Pancreas (tissue), 10 donors: Measurements from ENCODE around the gene GDF11. TPM values are rescaled to one million over a fixed set of nuclear protein-coding genes. Genes with fewer than 3 reads are reported as not detected.

ENCODE experiments used
- ATAC-seq, 4 donors: fragments of 200-7000 bp; cut with Tn5 transposase; one replicate each; pipeline versions ENCODE4 v1.8.0 to v1.9.1; 2020; ENCODE audit warnings: mild to moderate bottlenecking in 4 of 4, moderate library complexity in 4 of 4
- DNase-seq, 6 donors: peaks; one replicate each; pipeline ENCODE4 v3.0.0-alpha.2; 2020
- FAIRE-seq: peaks from 2 replicates; lab custom pipeline; 2012; peaks lifted over from hg19 to GRCh38; lab: Jason Lieb, UNC
- H3K27ac ChIP-seq, 4 donors: fragments of 200-600 bp; sonication (generic); 1 replicate in 3 of 4; 2 replicates in 1 of 4; pipeline versions ENCODE4 v1.5.0 to v1.8.0; 2020
- H3K27me3 ChIP-seq, 4 donors: fragments of 200-600 bp; one replicate each; pipeline ENCODE4 v1.8.0; 2021
- H3K36me3 ChIP-seq, 3 donors: fragments of 200-600 bp; sonication (generic) in 1 of 3; one replicate each; pipeline versions ENCODE4 v1.5.0 to v1.8.0; 2020 to 2021
- H3K4me1 ChIP-seq, 3 donors: fragments of 200-600 bp; one replicate each; pipeline ENCODE4 v1.8.0; 2021
- H3K4me3 ChIP-seq, 4 donors: fragments of 200-600 bp; sonication (generic) in 2 of 4; one replicate each; pipeline versions ENCODE4 v1.5.0 to v1.8.0; 2020 to 2021
- H3K9me3 ChIP-seq, 4 donors: fragments of 200-600 bp; one replicate each; pipeline ENCODE4 v1.8.0; 2021
- WGBS, 2 donors: extraction: QIAGEN DNeasy Blood & Tissue Kit; methylation state at CpG; one replicate each; pipeline ENCODE4 v1.1.7; 2013; 5-methylcytosine and 5-hydroxymethylcytosine counted together
- intact Hi-C, 3 donors: fragments of 100-400 bp; cut with DNase I; formaldehyde crosslinking; loops; one replicate each; pipeline versions ENCODE4 v1.11.1 to v1.14.2; 2022
- polyA plus RNA-seq, 2 donors: library from polyadenylated mRNA; stranded (reverse); fragments of 200-250 nt; gene quantifications; one replicate each; pipeline ENCODE4 v1.2.3, GENCODE V29; 2013
- total RNA-seq, 6 donors: library from RNA; stranded (reverse); fragmentation: NEBNext Ultra II Directional in 4 of 6; extraction: Animal tissue kit (Norgen Biotek cat#: 25700) in 4 of 6; gene quantifications; one replicate each; pipeline versions ENCODE4 v1.2.1 to v1.2.4, GENCODE V29; 2021 to 2023
- TF ChIP-seq, protein P1 (sequence below), 4 donors: fragments of 200-600 bp; sonication (generic) in 3 of 4; IDR thresholded peaks; one replicate each; pipeline versions ENCODE4 v1.5.0 to v1.8.0; 2021; ENCODE audit warnings: antibody characterized with exemption in 4 of 4
- donor health status: healthy with polysubstance abuse.
- donor health status: DM: no; HTN: no; CAD: no; lungs with moderate emphysema.
- donor health status: DM: no; HTN: no; CAD: no.
- donor health status: control.
- donor health status: control.
- donor health status: Bipolar disorder and iron deficiency.
- donor health status: DM: yes; HTN: yes; CAD: no.
- donor health status: DM: no; HTN: no; CAD: no.
- donor health status: DM: no; HTN: no; CAD: no.
- donor health status: DM: yes; HTN: yes; CAD: no.

GDF11 gene
- total and polyA plus RNA-seq, 8 donors, result 0.91 to 3.5 (median 1.3) TPM

DNA sequence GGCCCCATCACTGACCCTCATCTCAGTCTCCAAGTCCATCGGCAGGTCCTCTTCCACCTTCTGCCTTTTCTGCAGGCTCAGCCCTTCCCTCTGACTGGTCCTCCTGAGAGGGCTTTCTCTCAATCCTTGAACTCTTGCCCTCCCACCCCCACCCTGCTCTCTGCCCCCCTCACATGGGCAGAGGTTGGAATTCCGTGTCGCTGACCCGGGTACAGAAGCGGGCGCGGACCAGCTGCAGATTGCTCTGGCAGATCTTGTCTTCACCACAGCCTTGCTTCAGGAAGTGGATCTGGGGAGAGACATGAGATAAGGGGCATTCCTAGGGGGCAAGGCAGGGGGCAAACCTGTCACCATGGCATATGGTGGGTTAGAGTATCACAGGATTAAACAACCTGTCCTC is 47.6 kb upstream of the GDF11 start:
- Histone ChIP-seq H3K4me1 (no peaks in the 10 kb centered on the region), H3K36me3 (no peaks in the 10 kb centered on the region), H3K27ac (no peak overlapping the region), H3K9me3 (no peaks in the 10 kb centered on the region), H3K4me3 (no peak overlapping the region), H3K27me3 (no peaks in the 10 kb centered on the region)
- TF ChIP-seq, protein P1, sequence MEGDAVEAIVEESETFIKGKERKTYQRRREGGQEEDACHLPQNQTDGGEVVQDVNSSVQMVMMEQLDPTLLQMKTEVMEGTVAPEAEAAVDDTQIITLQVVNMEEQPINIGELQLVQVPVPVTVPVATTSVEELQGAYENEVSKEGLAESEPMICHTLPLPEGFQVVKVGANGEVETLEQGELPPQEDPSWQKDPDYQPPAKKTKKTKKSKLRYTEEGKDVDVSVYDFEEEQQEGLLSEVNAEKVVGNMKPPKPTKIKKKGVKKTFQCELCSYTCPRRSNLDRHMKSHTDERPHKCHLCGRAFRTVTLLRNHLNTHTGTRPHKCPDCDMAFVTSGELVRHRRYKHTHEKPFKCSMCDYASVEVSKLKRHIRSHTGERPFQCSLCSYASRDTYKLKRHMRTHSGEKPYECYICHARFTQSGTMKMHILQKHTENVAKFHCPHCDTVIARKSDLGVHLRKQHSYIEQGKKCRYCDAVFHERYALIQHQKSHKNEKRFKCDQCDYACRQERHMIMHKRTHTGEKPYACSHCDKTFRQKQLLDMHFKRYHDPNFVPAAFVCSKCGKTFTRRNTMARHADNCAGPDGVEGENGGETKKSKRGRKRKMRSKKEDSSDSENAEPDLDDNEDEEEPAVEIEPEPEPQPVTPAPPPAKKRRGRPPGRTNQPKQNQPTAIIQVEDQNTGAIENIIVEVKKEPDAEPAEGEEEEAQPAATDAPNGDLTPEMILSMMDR (IDR thresholded peaks at IDR 0.05), result no peak
- intact Hi-C loops, result no loop called here
- WGBS, 2 donors, result 78 to 86% methylated on average over 7 of the region's 7 CpGs
- DNase-seq (peak in 1 of 6 donors; percentile 24), FAIRE-seq (no peak), ATAC-seq (no peak)

DNA sequence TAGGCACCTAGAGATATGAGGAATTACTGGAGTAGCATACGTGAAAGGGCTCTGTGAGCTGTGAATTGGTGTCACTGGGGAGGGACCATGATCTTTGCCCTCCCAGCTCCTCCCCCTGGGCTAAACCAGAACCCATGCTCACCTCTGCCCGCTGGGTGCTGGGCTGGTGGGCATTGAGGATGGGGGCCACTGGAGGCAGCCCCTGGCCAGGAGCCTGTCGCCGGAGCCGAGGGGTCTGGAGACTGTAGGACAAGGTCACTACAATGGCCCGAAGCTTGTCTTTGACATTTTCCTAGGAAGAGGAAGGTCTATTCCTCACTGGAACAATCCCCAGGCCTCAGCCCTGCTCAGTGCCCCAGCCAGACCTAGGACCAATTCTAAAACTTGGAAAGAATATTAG is 46.8 kb upstream of the GDF11 start:
- no peaks in the 10 kb centered on the region for H3K27me3 ChIP-seq
- TF ChIP-seq, protein P1 (IDR thresholded peaks at IDR 0.05), result no peak
- WGBS, 2 donors, result 77 to 84% methylated on average over 6 of the region's 6 CpGs
- H3K9me3 ChIP-seq, result no peaks in the 10 kb centered on the region
- H3K4me3 ChIP-seq, result no peak overlapping the region
- DNase-seq (peak in 1 of 6 donors; percentile 45), FAIRE-seq (no peak), ATAC-seq (no peak)
- H3K36me3 ChIP-seq, result no peaks in the 10 kb centered on the region
- intact Hi-C loops, result no loop called here
- no peaks in the 10 kb centered on the region for H3K4me1 ChIP-seq
- no peak overlapping the region for H3K27ac ChIP-seq

DNA sequence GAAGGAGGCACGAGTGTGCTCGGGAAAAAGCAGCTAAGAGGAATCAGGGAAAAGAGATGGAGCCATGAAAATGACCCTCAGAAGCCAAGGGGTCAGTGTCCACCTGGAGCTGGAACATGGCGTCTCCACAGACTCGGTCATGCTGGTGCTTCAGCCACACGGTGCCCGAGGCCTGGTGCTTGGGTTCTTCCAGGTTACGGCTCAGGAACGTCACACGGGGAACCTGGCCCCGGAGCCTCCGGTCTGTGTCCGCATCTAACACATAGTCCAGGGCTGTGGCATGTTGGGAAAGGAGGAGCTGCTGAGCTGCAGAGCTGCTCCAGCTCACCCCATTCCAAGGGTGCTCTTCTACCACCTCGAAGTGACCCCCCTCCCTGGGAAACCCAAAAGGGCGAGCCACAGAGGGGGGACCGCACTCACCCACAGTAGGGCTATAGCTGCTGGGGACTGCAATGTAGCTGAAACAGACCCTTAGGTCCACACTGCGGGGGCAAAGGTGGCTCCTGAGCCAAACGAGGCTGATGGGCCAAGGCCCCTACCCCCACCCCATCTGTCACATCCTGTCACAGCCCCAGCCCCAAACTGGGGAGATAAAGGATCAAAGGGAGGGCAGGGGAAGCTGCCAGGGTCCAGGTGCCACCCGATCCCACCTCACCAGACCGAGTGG is 46.0 kb upstream of the GDF11 start:
- no peaks in the 10 kb centered on the region for H3K27me3 ChIP-seq
- FAIRE-seq (no peak), ATAC-seq (no peak), DNase-seq (peak in 1 of 6 donors; percentile 41)
- no peak overlapping the region for H3K4me3 ChIP-seq
- H3K4me1 ChIP-seq, result no peaks in the 10 kb centered on the region
- no peaks in the 10 kb centered on the region for H3K9me3 ChIP-seq
- intact Hi-C loops, result no loop called here
- WGBS, 2 donors, result 72 to 79% methylated on average over 19 of the region's 19 CpGs
- TF ChIP-seq, protein P1 (IDR thresholded peaks at IDR 0.05), result no peak
- H3K27ac ChIP-seq, result no peak overlapping the region
- no peaks in the 10 kb centered on the region for H3K36me3 ChIP-seq

DNA sequence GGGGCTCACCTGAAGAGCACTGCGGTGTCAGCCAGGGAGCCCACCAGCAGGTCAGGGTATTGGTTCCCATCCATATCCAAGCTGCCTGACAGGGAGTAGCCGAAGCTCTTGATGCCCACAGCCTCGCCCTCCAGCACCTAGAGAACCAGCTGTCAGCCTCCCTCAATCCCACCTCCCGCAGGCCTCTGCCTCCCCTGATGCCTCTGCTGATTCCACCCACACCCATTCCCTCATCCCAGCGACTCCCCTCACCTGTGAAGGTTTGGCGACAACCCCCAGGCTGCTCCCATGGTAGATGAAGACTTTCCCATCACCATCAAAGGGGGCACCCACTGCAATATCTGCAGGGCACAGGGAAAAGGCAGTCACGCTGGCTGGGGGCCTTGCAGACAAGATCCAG is 45.2 kb upstream of the GDF11 start:
- intact Hi-C loops, result no loop called here
- WGBS, 2 donors, result 73 to 81% methylated on average over 6 to 7 of the region's 7 CpGs
- Histone ChIP-seq H3K27ac (no peak overlapping the region), H3K36me3 (no peaks in the 10 kb centered on the region), H3K4me1 (no peaks in the 10 kb centered on the region), H3K4me3 (no peak overlapping the region), H3K9me3 (no peaks in the 10 kb centered on the region), H3K27me3 (no peaks in the 10 kb centered on the region)
- ATAC-seq (no peak), FAIRE-seq (no peak), DNase-seq (peak in 1 of 6 donors; percentile 24)
- TF ChIP-seq, protein P1 (IDR thresholded peaks at IDR 0.05), result no peak

DNA sequence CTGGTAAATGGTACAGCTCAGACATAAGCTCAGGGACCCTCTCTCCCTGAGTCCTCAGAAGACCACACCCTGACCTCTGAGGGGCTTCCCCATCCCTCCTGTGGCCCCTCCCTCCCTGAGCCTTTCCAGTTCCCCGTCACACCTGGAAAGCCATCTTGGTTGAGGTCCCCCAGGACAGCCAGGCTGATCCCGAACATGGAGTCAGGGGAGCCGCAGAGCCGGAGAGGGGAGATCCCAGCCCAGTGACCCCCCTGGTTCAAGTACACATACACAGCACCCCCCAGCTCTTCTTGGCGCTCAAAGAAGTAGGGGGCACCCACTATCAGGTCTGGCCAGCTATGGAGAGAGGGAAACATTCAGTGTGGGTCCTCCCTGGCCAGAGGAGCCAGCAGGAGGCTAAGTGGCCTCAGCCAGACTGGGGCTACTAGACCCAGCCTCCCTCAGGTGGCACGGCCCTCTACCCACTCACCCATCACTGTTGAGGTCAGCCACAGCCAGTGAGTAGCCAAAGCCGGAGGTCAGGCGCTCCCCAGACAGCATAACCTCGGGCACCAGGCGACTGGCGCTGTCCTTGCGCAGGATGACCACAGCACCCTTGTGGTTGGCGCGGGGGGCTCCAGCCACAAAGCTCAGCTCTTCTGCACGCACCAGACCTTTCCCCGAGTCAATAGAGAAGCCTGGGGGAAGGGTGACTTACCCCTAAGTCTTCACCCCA is 44.5 kb upstream of the GDF11 start:
- 82 to 85% methylated on average over 16 of the region's 16 CpGs for WGBS, 2 donors
- TF ChIP-seq, protein P1 (IDR thresholded peaks at IDR 0.05), result no peak
- ATAC-seq (no peak), FAIRE-seq (no peak), DNase-seq (peak in 1 of 6 donors; percentile 35)
- Histone ChIP-seq H3K36me3 (no peaks in the 10 kb centered on the region), H3K4me1 (no peaks in the 10 kb centered on the region), H3K9me3 (no peaks in the 10 kb centered on the region), H3K4me3 (no peak overlapping the region), H3K27ac (no peak overlapping the region), H3K27me3 (no peaks in the 10 kb centered on the region)
- intact Hi-C loops, result no loop called here
